ENCODE data around the gene RNLS. TPM values are rescaled to one million over a fixed set of nuclear protein-coding genes. Genes with fewer than 3 reads are reported as not detected.

RNLS gene
- total and polyA plus RNA-seq, 2 of the 4 experiments (the other 2 are of a cell fraction) = 4.5 to 7.0 TPM

GRCh38 chr10:88440541-88440940, 142.6 kb downstream of the RNLS start:
- no peak overlapping the region for H3K18ac ChIP-seq (ENCODE audit: low read depth, low read length)
- no peak overlapping the region for H3K4me3 ChIP-seq (ENCODE audit: insufficient read depth, low read depth, low read length)
- H3K4ac ChIP-seq (ENCODE audit: low read depth, low read length) = no peak overlapping the region
- H2AK9ac ChIP-seq (replicated peaks; ENCODE audit: low read depth, low read length, poor library complexity) = no peak overlapping the region
- H3K4me1 ChIP-seq (ENCODE audit: control insufficient read depth, insufficient read depth, low read length) = no peaks in the 10 kb centered on the region
- H4K20me1 ChIP-seq (ENCODE audit: insufficient read depth, low read length) = no peaks in the 10 kb centered on the region
- no peaks in the 10 kb centered on the region for H3K36me3 ChIP-seq (ENCODE audit: control insufficient read depth, insufficient read depth, low read length)
- H2BK120ac ChIP-seq (ENCODE audit: low read depth, low read length) = no peak overlapping the region
- intact Hi-C loops (cut with micrococcal nuclease) = no loop called here
- BruUV-seq (replicated peaks) = no TSS peak
- no peak overlapping the region for H3K4me2 ChIP-seq (ENCODE audit: low read depth, low read length)
- in situ Hi-C loops (cut with MboI; ENCODE audit: low sequenced_read_pairs) = no loop called here
- H3K27me3 ChIP-seq (ENCODE audit: control insufficient read depth, insufficient read depth, low read length) = peaks cover 5% of the 10 kb centered on the region
- no peak for ATAC-seq (ENCODE audit: low read depth)
- H3K9ac ChIP-seq (ENCODE audit: low read depth, low read length) = no peak overlapping the region
- no peak overlapping the region for H4K5ac ChIP-seq (ENCODE audit: low read depth, low read length)
- H3K14ac ChIP-seq (replicated peaks; ENCODE audit: low read depth, low read length) = no peak overlapping the region
- no peak overlapping the region for H4K8ac ChIP-seq (ENCODE audit: low read depth in 2 of 2, low read length in 2 of 2)
- H3K27ac ChIP-seq (ENCODE audit: insufficient read depth, low read length) = no peak overlapping the region
- no peak overlapping the region for H2AK5ac ChIP-seq (ENCODE audit: low read depth, low read length)
- H3K9me3 ChIP-seq (ENCODE audit: control insufficient read depth, insufficient read depth, low read length) = no peaks in the 10 kb centered on the region
- no peak overlapping the region for H3K56ac ChIP-seq (ENCODE audit: extremely low read depth, insufficient read depth, low read length)
- dilution Hi-C loops (cut with HindIII; ENCODE audit: low sequenced_read_pairs, unreplicated experiment) = no loop called here
- no peaks in the 10 kb centered on the region for H3K9me1 ChIP-seq (ENCODE audit: insufficient read depth, low read length)
- TF ChIP-seq CHD1 (IDR thresholded peaks at IDR 0.05; ENCODE audit: low read depth, low read length) (no peak), MAFK (IDR thresholded peaks at IDR 0.05; ENCODE audit: low read depth, low read length) (no peak), FOS (IDR thresholded peaks at IDR 0.05; ENCODE audit: low read depth, low read length) (no peak), RFX5 (IDR thresholded peaks at IDR 0.05; ENCODE audit: low read depth, low read length) (no peak), RAD21 (IDR thresholded peaks at IDR 0.05; ENCODE audit: low read length) (no peak), MAZ (IDR thresholded peaks at IDR 0.05; ENCODE audit: borderline replicate concordance, low read depth, low read length) (no peak), POLR2A (IDR thresholded peaks at IDR 0.05; ENCODE audit: low read depth, low read length) (no peak), CTCF (conservative IDR thresholded peaks at IDR 0.05; ENCODE audit: low read depth, low read length) (no peak), SMC3 (IDR thresholded peaks at IDR 0.05; ENCODE audit: low read depth, low read length) (no peak), CEBPB (IDR thresholded peaks at IDR 0.05; ENCODE audit: low read depth, low read length) (no peak), USF2 (IDR thresholded peaks at IDR 0.05; ENCODE audit: low read depth, low read length) (no peak), MXI1 (IDR thresholded peaks at IDR 0.05; ENCODE audit: borderline replicate concordance, low read depth, low read length) (no peak), RCOR1 (IDR thresholded peaks at IDR 0.05; ENCODE audit: insufficient replicate concordance, low read length) (no peak), NFE2L2 (IDR thresholded peaks at IDR 0.05; ENCODE audit: low read depth, low read length) (no peak), ELK1 (IDR thresholded peaks at IDR 0.05; ENCODE audit: borderline replicate concordance, low read depth, low read length) (no peak), BHLHE40 (IDR thresholded peaks at IDR 0.05; ENCODE audit: low read depth, low read length) (no peak)
- no peak for DNase-seq
- no peak overlapping the region for H2AFZ ChIP-seq (replicated peaks; ENCODE audit: low read length, poor library complexity)
- no peak overlapping the region for H2BK20ac ChIP-seq (ENCODE audit: low read depth, low read length)
- H2BK5ac ChIP-seq (ENCODE audit: low read depth, low read length, poor library complexity, severe bottlenecking) = no peak overlapping the region
- H3K23ac ChIP-seq (ENCODE audit: low read depth, low read length) = no peak overlapping the region
- ChIA-PET CTCF (no interaction called here), POLR2A (ENCODE audit: unreplicated experiment) (no interaction called here)
- H3K79me1 ChIP-seq (ENCODE audit: low read depth in 1 of 2, low read length in 2 of 2) = no peaks in the 10 kb centered on the region
- H2BK15ac ChIP-seq (ENCODE audit: low read depth, low read length) = no peak overlapping the region
- H4K91ac ChIP-seq (ENCODE audit: insufficient read depth, low read depth, low read length) = no peak overlapping the region

Data from IMR-90 (cell line).